COLO668 (cell line): ENCODE results near the gene SDK1.

ENCODE experiments used
- DNase-seq: peaks from one replicate; lab custom pipeline; 2025; ENCODE audit not compliant: unreplicated experiment; lab: John Stamatoyannopoulos, UW

The SDK1 gene

GRCh38 chr7:3767917-3768777 lies 467.1 kb downstream of the SDK1 start:
- DNase-seq, result no peak

- DNase-seq, result no peak
These were observed 470.9 kb downstream of the SDK1 start for GRCh38 chr7:3771906-3772305.

- no peak for DNase-seq
These were observed 477.3 kb downstream of the SDK1 start for GRCh38 chr7:3778345-3778744.

GRCh38 chr7:3780016-3780415 lies 479.0 kb downstream of the SDK1 start:
- DNase-seq, result no peak

GRCh38 chr7:3780525-3780924 lies 479.5 kb downstream of the SDK1 start:
- no peak for DNase-seq

- no peak for DNase-seq
These were observed 480.6 kb downstream of the SDK1 start for GRCh38 chr7:3781607-3782006.

GRCh38 chr7:3787717-3788264 lies 486.7 kb downstream of the SDK1 start:
- no peak for DNase-seq

- no peak for DNase-seq
These were observed 489.8 kb downstream of the SDK1 start for GRCh38 chr7:3790803-3791202.

- DNase-seq, result no peak
These were observed 490.3 kb downstream of the SDK1 start for GRCh38 chr7:3791327-3791726.

- no peak for DNase-seq
These were observed 494.1 kb downstream of the SDK1 start for GRCh38 chr7:3795141-3795540.

GRCh38 chr7:3795781-3796180 lies 494.7 kb downstream of the SDK1 start:
- no peak for DNase-seq

GRCh38 chr7:3805151-3805550 lies 504.1 kb downstream of the SDK1 start:
- no peak for DNase-seq

- DNase-seq, result no peak
These were observed 505.5 kb downstream of the SDK1 start for GRCh38 chr7:3806516-3806915.

GRCh38 chr7:3807824-3808223 lies 506.8 kb downstream of the SDK1 start:
- DNase-seq, result no peak

GRCh38 chr7:3821488-3821887 lies 520.4 kb downstream of the SDK1 start:
- no peak for DNase-seq

- no peak for DNase-seq
These were observed 524.4 kb downstream of the SDK1 start for GRCh38 chr7:3825491-3825890.

GRCh38 chr7:3832199-3832598 lies 531.1 kb downstream of the SDK1 start:
- DNase-seq, result no peak

- no peak for DNase-seq
These were observed 534.1 kb downstream of the SDK1 start for GRCh38 chr7:3835109-3835508.

- DNase-seq, result no peak
These were observed 535.8 kb downstream of the SDK1 start for GRCh38 chr7:3836855-3837254.

GRCh38 chr7:3844540-3845151 lies 543.6 kb downstream of the SDK1 start:
- no peak for DNase-seq

- no peak for DNase-seq
These were observed 545.7 kb downstream of the SDK1 start for GRCh38 chr7:3846738-3847137.

- no peak for DNase-seq
These were observed 546.3 kb downstream of the SDK1 start for GRCh38 chr7:3847336-3847735.
